ENCODE measurements around the gene OS9. TPM values are rescaled to one million over a fixed set of nuclear protein-coding genes. Genes with fewer than 3 reads are reported as not detected.
"Not testable (repeated sequence)": the region's sequence is repeated elsewhere in the genome, so short reads cannot be mapped to it uniquely, and the experiment has no call there.

OS9 gene
- total RNA-seq, 1 experiment from 2014 or later: 145 TPM

GRCh38 chr12:57666897-57667296, 27.0 kb upstream of the OS9 start:
- Histone ChIP-seq H3K4me2 (ENCODE audit: low read length) (no peak overlapping the region), H3K9me2 (replicated peaks; ENCODE audit: low read length) (no peaks in the 10 kb centered on the region), H3K36me3 (ENCODE audit: low read depth, low read length) (no peaks in the 10 kb centered on the region; the same call in 1 of the 2 replicates), H3F3A (ENCODE audit: low read length, unreplicated experiment) (no peaks in the 10 kb centered on the region), H4K20me1 (ENCODE audit: low read length) (no peaks in the 10 kb centered on the region), H2AFZ (ENCODE audit: low read length) (no peak overlapping the region), H3K79me2 (ENCODE audit: low read length) (no peaks in the 10 kb centered on the region), H3K9ac (ENCODE audit: low read length) (no peak overlapping the region), H3K27ac (ENCODE audit: low read length) (no peak overlapping the region), H3K4me1 (ENCODE audit: insufficient read depth, low read length) (no peaks in the 10 kb centered on the region), H3K27me3 (ENCODE audit: low read length) (no peaks in the 10 kb centered on the region; the same call in 1 of the 2 replicates), H3K4me3 (ENCODE audit: low read length) (no peak overlapping the region), H3K9me3 (ENCODE audit: low read length) (peaks cover 6% of the 10 kb centered on the region; the same call in 1 of the 2 replicates)
- ChIA-PET POLR2A (ENCODE audit: unreplicated experiment) (no interaction called here), CTCF (no interaction called here)
- intact Hi-C loops (cut with micrococcal nuclease): no loop called here
- BruUV-seq (replicated peaks): no TSS peak
- no peak for DNase-seq
- TF ChIP-seq EZH2phosphoT487 (IDR thresholded peaks at IDR 0.05; ENCODE audit: borderline replicate concordance, low read length) (no peak), EZH2 (IDR thresholded peaks at IDR 0.05; ENCODE audit: low read length, unreplicated experiment) (no peak)
- TF ChIP-seq, protein P1, sequence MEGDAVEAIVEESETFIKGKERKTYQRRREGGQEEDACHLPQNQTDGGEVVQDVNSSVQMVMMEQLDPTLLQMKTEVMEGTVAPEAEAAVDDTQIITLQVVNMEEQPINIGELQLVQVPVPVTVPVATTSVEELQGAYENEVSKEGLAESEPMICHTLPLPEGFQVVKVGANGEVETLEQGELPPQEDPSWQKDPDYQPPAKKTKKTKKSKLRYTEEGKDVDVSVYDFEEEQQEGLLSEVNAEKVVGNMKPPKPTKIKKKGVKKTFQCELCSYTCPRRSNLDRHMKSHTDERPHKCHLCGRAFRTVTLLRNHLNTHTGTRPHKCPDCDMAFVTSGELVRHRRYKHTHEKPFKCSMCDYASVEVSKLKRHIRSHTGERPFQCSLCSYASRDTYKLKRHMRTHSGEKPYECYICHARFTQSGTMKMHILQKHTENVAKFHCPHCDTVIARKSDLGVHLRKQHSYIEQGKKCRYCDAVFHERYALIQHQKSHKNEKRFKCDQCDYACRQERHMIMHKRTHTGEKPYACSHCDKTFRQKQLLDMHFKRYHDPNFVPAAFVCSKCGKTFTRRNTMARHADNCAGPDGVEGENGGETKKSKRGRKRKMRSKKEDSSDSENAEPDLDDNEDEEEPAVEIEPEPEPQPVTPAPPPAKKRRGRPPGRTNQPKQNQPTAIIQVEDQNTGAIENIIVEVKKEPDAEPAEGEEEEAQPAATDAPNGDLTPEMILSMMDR (conservative IDR thresholded peaks at IDR 0.05; ENCODE audit: low read depth, low read length): no peak
- no peak for ATAC-seq

DNA sequence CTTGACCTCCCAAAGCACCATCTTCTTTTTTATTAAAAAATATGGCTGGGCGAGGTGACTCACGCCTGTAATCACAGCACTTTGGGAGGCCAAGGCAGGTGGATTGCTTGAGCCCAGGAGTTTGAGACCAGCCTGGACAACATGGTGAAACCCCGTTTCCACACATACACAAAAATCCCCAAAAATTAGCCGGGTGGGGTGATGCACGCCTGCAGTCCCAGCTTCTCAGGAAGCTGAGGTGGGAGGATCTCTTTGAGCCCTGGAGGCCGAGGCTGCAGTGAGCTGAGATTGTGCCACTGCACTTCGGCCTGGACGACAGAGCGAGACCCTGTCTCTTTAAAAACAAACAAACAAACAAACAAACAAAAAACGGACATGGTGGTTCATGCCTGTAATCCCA, 24.2 kb upstream of the OS9 start:
- H3K9me3 ChIP-seq (ENCODE audit: low read length); H3K27me3 ChIP-seq (ENCODE audit: low read length); intact Hi-C loops (cut with micrococcal nuclease); H3K4me1 ChIP-seq (ENCODE audit: insufficient read depth, low read length); DNase-seq; H3K9me2 ChIP-seq (replicated peaks; ENCODE audit: low read length); CTCF ChIA-PET; H2AFZ ChIP-seq (ENCODE audit: low read length); H3K36me3 ChIP-seq (ENCODE audit: low read depth, low read length); ATAC-seq; H3F3A ChIP-seq (ENCODE audit: low read length, unreplicated experiment); H3K9ac ChIP-seq (ENCODE audit: low read length); POLR2A ChIA-PET (ENCODE audit: unreplicated experiment); H3K79me2 ChIP-seq (ENCODE audit: low read length); H3K27ac ChIP-seq (ENCODE audit: low read length); H3K4me2 ChIP-seq (ENCODE audit: low read length); BruUV-seq (replicated peaks); H4K20me1 ChIP-seq (ENCODE audit: low read length); H3K4me3 ChIP-seq (ENCODE audit: low read length): not testable (repeated sequence)

DNA sequence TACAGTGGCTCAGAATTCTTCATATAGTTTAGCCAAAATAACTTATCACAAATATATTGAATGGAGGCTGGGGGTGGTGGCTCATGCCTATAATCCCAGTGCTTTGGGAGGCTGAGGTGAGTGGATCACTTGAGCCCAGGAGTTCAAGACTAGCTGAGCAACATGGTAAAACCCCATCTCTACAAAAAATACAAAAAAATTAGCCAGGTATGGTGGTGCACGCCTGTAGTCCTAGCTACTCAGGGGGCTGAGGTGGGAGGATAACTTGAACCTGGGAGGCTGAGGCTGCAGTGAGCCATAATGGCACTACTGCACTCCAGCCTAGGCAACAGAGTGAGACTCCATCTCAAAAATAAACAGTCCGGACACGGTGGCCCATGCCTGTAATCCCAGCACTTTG, 22.1 kb upstream of the OS9 start:
- H2AFZ ChIP-seq (ENCODE audit: low read length); H4K20me1 ChIP-seq (ENCODE audit: low read length); CTCF ChIA-PET; ATAC-seq; H3K4me3 ChIP-seq (ENCODE audit: low read length); intact Hi-C loops (cut with micrococcal nuclease); POLR2A ChIA-PET (ENCODE audit: unreplicated experiment); BruUV-seq (replicated peaks); DNase-seq; H3K4me2 ChIP-seq (ENCODE audit: low read length); H3K27me3 ChIP-seq (ENCODE audit: low read length); H3K9me3 ChIP-seq (ENCODE audit: low read length); H3K79me2 ChIP-seq (ENCODE audit: low read length); H3F3A ChIP-seq (ENCODE audit: low read length, unreplicated experiment); H3K4me1 ChIP-seq (ENCODE audit: insufficient read depth, low read length); H3K36me3 ChIP-seq (ENCODE audit: low read depth, low read length); H3K27ac ChIP-seq (ENCODE audit: low read length); H3K9ac ChIP-seq (ENCODE audit: low read length); H3K9me2 ChIP-seq (replicated peaks; ENCODE audit: low read length): not testable (repeated sequence)

GRCh38 chr12:57672801-57673200, 21.1 kb upstream of the OS9 start:
- CTCF ChIA-PET: no interaction called here

More at GRCh38 chr12:57672801-57673200, 21.1 kb upstream of the OS9 start:
- POLR2A ChIA-PET (ENCODE audit: unreplicated experiment): no interaction called here
- BruUV-seq (replicated peaks): no TSS peak
- no peaks in the 10 kb centered on the region for H3K4me1 ChIP-seq (ENCODE audit: insufficient read depth, low read length)
- H3K79me2 ChIP-seq (ENCODE audit: low read length): no peaks in the 10 kb centered on the region
- H3K27me3 ChIP-seq (ENCODE audit: low read length): no peaks in the 10 kb centered on the region; the same call in 1 of the 2 replicates
- ATAC-seq (no peak), DNase-seq (no peak)
- H3K4me2 ChIP-seq (ENCODE audit: low read length): no peak overlapping the region
- no peaks in the 10 kb centered on the region for H4K20me1 ChIP-seq (ENCODE audit: low read length)
- no peak overlapping the region for H3K4me3 ChIP-seq (ENCODE audit: low read length)
- TF ChIP-seq EZH2 (IDR thresholded peaks at IDR 0.05; ENCODE audit: low read length, unreplicated experiment) (no peak), EZH2phosphoT487 (IDR thresholded peaks at IDR 0.05; ENCODE audit: borderline replicate concordance, low read length) (no peak)
- TF ChIP-seq, protein P1 (conservative IDR thresholded peaks at IDR 0.05; ENCODE audit: low read depth, low read length): no peak
- no peak overlapping the region for H3K9ac ChIP-seq (ENCODE audit: low read length)
- H3K27ac ChIP-seq (ENCODE audit: low read length): no peak overlapping the region
- no peak overlapping the region for H2AFZ ChIP-seq (ENCODE audit: low read length)
- intact Hi-C loops (cut with micrococcal nuclease): no loop called here
- no peaks in the 10 kb centered on the region for H3F3A ChIP-seq (ENCODE audit: low read length, unreplicated experiment)
- H3K9me3 ChIP-seq (ENCODE audit: low read length): no peaks in the 10 kb centered on the region
- no peaks in the 10 kb centered on the region for H3K36me3 ChIP-seq (ENCODE audit: low read depth, low read length)
- no peaks in the 10 kb centered on the region for H3K9me2 ChIP-seq (replicated peaks; ENCODE audit: low read length)

Data from PC-3 (cell line).